Loucy (cell line): ENCODE results near the gene ZNF438.

Experiments used
- H2AFZ ChIP-seq: fragments of 200-600 bp; sonication (generic); 2 replicates; pipeline ENCODE4 v1.6.0; 2016; ENCODE audit warnings: antibody characterized with exemption, mild to moderate bottlenecking, low read length, moderate library complexity
- H3F3A ChIP-seq: fragments of 200-600 bp; 2 replicates; pipeline ENCODE4 v1.6.0; 2016; ENCODE audit warnings: antibody characterized with exemption, low read depth, mild to moderate bottlenecking
- H3K27me3 ChIP-seq: fragments of 200-600 bp; sonication (generic); 2 replicates; pipeline ENCODE4 v1.6.1; 2014; ENCODE audit warnings: low read length, mild to moderate bottlenecking; ENCODE audit not compliant: insufficient read depth, poor library complexity, severe bottlenecking
- H3K36me3 ChIP-seq: fragments of 200-600 bp; sonication (generic); 2 replicates; pipeline ENCODE4 v1.6.1; 2016; ENCODE audit warnings: low read length; ENCODE audit not compliant: insufficient read depth
- H3K4me1 ChIP-seq: fragments of 200-600 bp; sonication (generic); 2 replicates; pipeline ENCODE4 v1.5.1; 2014; ENCODE audit warnings: low read length, mild to moderate bottlenecking; ENCODE audit not compliant: insufficient read depth, poor library complexity, severe bottlenecking
- H3K4me2 ChIP-seq: fragments of 200-600 bp; sonication (generic); 2 replicates; pipeline ENCODE4 v1.6.0; 2014; ENCODE audit warnings: antibody characterized with exemption, low read length, low read depth, mild to moderate bottlenecking; ENCODE audit not compliant: poor library complexity, severe bottlenecking
- H3K4me3 ChIP-seq: fragments of 200-600 bp; sonication (generic); 2 replicates; pipeline ENCODE4 v1.5.1; 2014; ENCODE audit warnings: low read length, mild to moderate bottlenecking, mixed read lengths; ENCODE audit not compliant: poor library complexity, severe bottlenecking
- H3K79me2 ChIP-seq: fragments of 200-600 bp; sonication (generic); 2 replicates; pipeline ENCODE4 v1.6.1; 2014; ENCODE audit warnings: low read length; ENCODE audit not compliant: insufficient read depth
- H3K9ac ChIP-seq: fragments of 200-600 bp; sonication (generic); 2 replicates; pipeline ENCODE4 v1.6.0; 2014; ENCODE audit warnings: mild to moderate bottlenecking, low read depth, low read length, moderate library complexity; ENCODE audit not compliant: poor library complexity, severe bottlenecking
- H3K9me2 ChIP-seq: fragments of 200-600 bp; sonication (generic); replicated peaks from 2 replicates; pipeline ENCODE4 v1.6.1; 2016; ENCODE audit warnings: low read depth, low read length, mixed read lengths
- H3K9me3 ChIP-seq: fragments of 200-600 bp; sonication (generic); 2 replicates; pipeline ENCODE4 v1.6.1; 2014; ENCODE audit warnings: mild to moderate bottlenecking, antibody characterized with exemption, low read length, low read depth; ENCODE audit not compliant: insufficient read depth
- H4K20me1 ChIP-seq: fragments of 200-600 bp; sonication (generic); 2 replicates; pipeline ENCODE4 v1.6.0; 2014; ENCODE audit warnings: antibody characterized with exemption, low read length, mild to moderate bottlenecking; ENCODE audit not compliant: insufficient read depth, poor library complexity, severe bottlenecking
- EZH2phosphoT487 ChIP-seq: fragments of 200-600 bp; IDR thresholded peaks from 2 replicates; pipeline ENCODE4 v1.6.1; 2018; ENCODE audit warnings: antibody characterized with exemption, mild to moderate bottlenecking, moderate library complexity, borderline replicate concordance
- TF ChIP-seq, protein P1 (sequence below): fragments of 200-600 bp; sonication (generic); conservative IDR thresholded peaks from 2 replicates; pipeline ENCODE4 v1.5.1; 2014; ENCODE audit warnings: mild to moderate bottlenecking, antibody characterized with exemption, low read length

ZNF438 gene

DNA sequence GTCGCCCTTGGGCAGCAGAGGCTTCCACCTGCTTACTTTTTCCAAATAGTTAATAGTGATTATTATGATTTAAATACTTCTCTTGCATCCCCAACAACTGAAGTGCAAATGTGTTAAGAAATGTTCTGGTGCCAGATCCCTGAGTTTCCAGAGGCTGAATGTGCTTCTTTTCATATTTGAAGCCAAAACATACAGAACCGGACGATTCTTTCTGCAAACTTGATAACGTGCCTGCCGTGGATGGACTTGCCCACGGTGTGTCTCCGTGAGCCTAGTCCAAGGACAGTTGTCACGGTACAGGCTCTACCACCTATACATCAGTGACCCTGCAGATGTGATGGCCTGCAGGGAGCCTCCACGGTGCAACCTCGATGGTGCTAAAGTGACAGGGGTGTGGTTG is 203.5 kb downstream of the ZNF438 start:
- Histone ChIP-seq H3K4me1 (peaks cover 14% of the 10 kb centered on the region), H4K20me1 (no peaks in the 10 kb centered on the region), H3F3A (no peaks in the 10 kb centered on the region), H2AFZ (no peak overlapping the region), H3K9me3 (no peaks in the 10 kb centered on the region), H3K9me2 (no peaks in the 10 kb centered on the region), H3K27me3 (no peaks in the 10 kb centered on the region), H3K4me3 (no peak overlapping the region), H3K9ac (no peak overlapping the region), H3K79me2 (no peaks in the 10 kb centered on the region), H3K4me2 (no peak overlapping the region), H3K36me3 (no peaks in the 10 kb centered on the region)
- TF ChIP-seq, protein P1, sequence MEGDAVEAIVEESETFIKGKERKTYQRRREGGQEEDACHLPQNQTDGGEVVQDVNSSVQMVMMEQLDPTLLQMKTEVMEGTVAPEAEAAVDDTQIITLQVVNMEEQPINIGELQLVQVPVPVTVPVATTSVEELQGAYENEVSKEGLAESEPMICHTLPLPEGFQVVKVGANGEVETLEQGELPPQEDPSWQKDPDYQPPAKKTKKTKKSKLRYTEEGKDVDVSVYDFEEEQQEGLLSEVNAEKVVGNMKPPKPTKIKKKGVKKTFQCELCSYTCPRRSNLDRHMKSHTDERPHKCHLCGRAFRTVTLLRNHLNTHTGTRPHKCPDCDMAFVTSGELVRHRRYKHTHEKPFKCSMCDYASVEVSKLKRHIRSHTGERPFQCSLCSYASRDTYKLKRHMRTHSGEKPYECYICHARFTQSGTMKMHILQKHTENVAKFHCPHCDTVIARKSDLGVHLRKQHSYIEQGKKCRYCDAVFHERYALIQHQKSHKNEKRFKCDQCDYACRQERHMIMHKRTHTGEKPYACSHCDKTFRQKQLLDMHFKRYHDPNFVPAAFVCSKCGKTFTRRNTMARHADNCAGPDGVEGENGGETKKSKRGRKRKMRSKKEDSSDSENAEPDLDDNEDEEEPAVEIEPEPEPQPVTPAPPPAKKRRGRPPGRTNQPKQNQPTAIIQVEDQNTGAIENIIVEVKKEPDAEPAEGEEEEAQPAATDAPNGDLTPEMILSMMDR = no peak
- no peak for TF ChIP-seq EZH2phosphoT487

GRCh38 chr10:30827531-30828120 is 204.0 kb downstream of the ZNF438 start:
- no peaks in the 10 kb centered on the region for H3F3A ChIP-seq
- H3K4me3 ChIP-seq = no peak overlapping the region
- H3K27me3 ChIP-seq = no peaks in the 10 kb centered on the region
- peaks cover 9% of the 10 kb centered on the region for H3K4me1 ChIP-seq
- TF ChIP-seq EZH2phosphoT487 = no peak
- TF ChIP-seq, protein P1 = no peak
- H2AFZ ChIP-seq = no peak overlapping the region
- H3K9me2 ChIP-seq = no peaks in the 10 kb centered on the region
- H3K79me2 ChIP-seq = no peaks in the 10 kb centered on the region
- no peaks in the 10 kb centered on the region for H3K36me3 ChIP-seq
- no peak overlapping the region for H3K4me2 ChIP-seq
- H3K9me3 ChIP-seq = no peaks in the 10 kb centered on the region
- H3K9ac ChIP-seq = no peak overlapping the region
- H4K20me1 ChIP-seq = no peaks in the 10 kb centered on the region

- Histone ChIP-seq H3K9me3 (no peaks in the 10 kb centered on the region), H3K4me3 (no peak overlapping the region), H4K20me1 (no peaks in the 10 kb centered on the region), H3K36me3 (no peaks in the 10 kb centered on the region), H3F3A (no peaks in the 10 kb centered on the region), H3K9ac (no peak overlapping the region), H3K27me3 (no peaks in the 10 kb centered on the region), H2AFZ (no peak overlapping the region), H3K9me2 (no peaks in the 10 kb centered on the region), H3K4me1 (no peaks in the 10 kb centered on the region), H3K79me2 (no peaks in the 10 kb centered on the region), H3K4me2 (no peak overlapping the region)
- no peak for TF ChIP-seq EZH2phosphoT487
- TF ChIP-seq, protein P1 = no peak
Measured at GRCh38 chr10:30826679-30827078, 205.0 kb downstream of the ZNF438 start.
